RWPE2 (cell line): Measurements from ENCODE around the gene MAPK7.

Experiments
- ATAC-seq: fragments of 200-7000 bp; cut with Tn5 transposase; 3 replicates; pipeline ENCODE4 v1.9.1; 2021; ENCODE audit warnings: low read depth
- DNase-seq: peaks from one replicate; pipeline ENCODE4 v3.0.0-alpha.2; 2020; ENCODE audit warnings: low spot score
- H3K27ac ChIP-seq: fragments of 450-650 bp; 2 replicates; pipeline ENCODE4 v1.5.1; 2017; ENCODE audit warnings: mild to moderate bottlenecking; ENCODE audit not compliant: poor library complexity, severe bottlenecking
- H3K27me3 ChIP-seq: fragments of 250-450 bp; sonication (Bioruptor Pico); 2 replicates; pipeline ENCODE4 v1.5.1; 2021; ENCODE audit warnings: mild to moderate bottlenecking, moderate library complexity; ENCODE audit not compliant: insufficient read depth, poor library complexity, severe bottlenecking
- H3K36me3 ChIP-seq: fragments of 250-450 bp; sonication (Bioruptor Pico); 2 replicates; pipeline ENCODE4 v1.5.1; 2020; ENCODE audit warnings: low read depth, mild to moderate bottlenecking, moderate library complexity
- H3K4me1 ChIP-seq: fragments of 250-450 bp; sonication (Bioruptor Pico); 2 replicates; pipeline ENCODE4 v1.5.1; 2021; ENCODE audit warnings: mild to moderate bottlenecking, moderate library complexity; ENCODE audit not compliant: insufficient read depth, poor library complexity, severe bottlenecking
- H3K4me3 ChIP-seq: fragments of 250-450 bp; sonication (Bioruptor Pico); 2 replicates; pipeline ENCODE4 v1.5.1; 2021; ENCODE audit warnings: mild to moderate bottlenecking, moderate library complexity; ENCODE audit not compliant: severe bottlenecking
- H3K9me3 ChIP-seq: fragments of 250-450 bp; sonication (Bioruptor Pico); 2 replicates; pipeline ENCODE4 v1.5.1; 2021; ENCODE audit warnings: mild to moderate bottlenecking, moderate library complexity; ENCODE audit not compliant: severe bottlenecking
- CTCF ChIP-seq: fragments of 450-650 bp; IDR thresholded peaks from one replicate; pipeline ENCODE4 v1.5.1; 2017; ENCODE audit warnings: mild to moderate bottlenecking, moderate library complexity; ENCODE audit not compliant: poor library complexity, severe bottlenecking

MAPK7 gene

GRCh38 chr17:19338031-19338990 lies 40.0 kb upstream of the MAPK7 start:
- ATAC-seq (peak; percentile 70), DNase-seq (no peak)
- TF ChIP-seq CTCF = peak; percentile 61
- no peaks in the 10 kb centered on the region for H3K4me1 ChIP-seq
- no peaks in the 10 kb centered on the region; the same call in 1 of the 2 replicates for H3K36me3 ChIP-seq
- H3K27ac ChIP-seq = no peak overlapping the region
- H3K9me3 ChIP-seq = no peaks in the 10 kb centered on the region
- no peak overlapping the region for H3K4me3 ChIP-seq
- no peaks in the 10 kb centered on the region for H3K27me3 ChIP-seq

- no peak for TF ChIP-seq CTCF
- H3K9me3 ChIP-seq = no peaks in the 10 kb centered on the region
- H3K27me3 ChIP-seq = no peaks in the 10 kb centered on the region
- no peaks in the 10 kb centered on the region for H3K4me1 ChIP-seq
- no peak for DNase-seq
- no peak overlapping the region for H3K4me3 ChIP-seq
- ATAC-seq = no peak
- H3K27ac ChIP-seq = no peak overlapping the region
- H3K36me3 ChIP-seq = no peaks in the 10 kb centered on the region; the same call in 1 of the 2 replicates
Observed at GRCh38 chr17:19339341-19339815, 38.9 kb upstream of the MAPK7 start.

GRCh38 chr17:19341211-19341631 lies 37.1 kb upstream of the MAPK7 start:
- no peak for TF ChIP-seq CTCF
- Histone ChIP-seq H3K36me3 (peaks cover 3% of the 10 kb centered on the region; the same call in 1 of the 2 replicates), H3K27me3 (no peaks in the 10 kb centered on the region), H3K9me3 (no peaks in the 10 kb centered on the region), H3K4me1 (no peaks in the 10 kb centered on the region), H3K4me3 (no peak overlapping the region), H3K27ac (no peak overlapping the region)
- ATAC-seq = no peak
- DNase-seq = no peak

GRCh38 chr17:19341641-19342610 lies 36.4 kb upstream of the MAPK7 start:
- Histone ChIP-seq H3K36me3 (peaks cover 3% of the 10 kb centered on the region; the same call in 1 of the 2 replicates), H3K4me3 (no peak overlapping the region), H3K9me3 (no peaks in the 10 kb centered on the region), H3K27ac (no peak overlapping the region), H3K4me1 (peaks cover 3% of the 10 kb centered on the region), H3K27me3 (no peaks in the 10 kb centered on the region)
- no peak for DNase-seq
- TF ChIP-seq CTCF = no peak
- no peak; the same call in 2 of the 3 replicates for ATAC-seq
